Natural killer cell treated with Interleukin-12 subunit alpha and Interleukin-12 subunit beta and Interleukin-15 and Interleukin-18, amount 100 ng/mL, for 72 hours (primary cell): Measurements from ENCODE around the gene KIRREL3. TPM values are rescaled to one million over a fixed set of nuclear protein-coding genes. Genes with fewer than 3 reads are reported as not detected.

Experiments
- ATAC-seq, 2 donors: fragments of 150-1000 bp; cut with Tn5 transposase in 1 of 2; sonication (Bioruptor Pico), chemical (Tn5 transposase) in 1 of 2; 2 replicates each; pipeline ENCODE4 v1.10.0; 2021
- DNase-seq: peaks from one replicate; pipeline ENCODE4 v3.0.0; 2022; ENCODE audit warnings: low spot score
- H3K27ac Mint-ChIP-seq, 2 donors: 1 replicate in 1 of 2; 2 replicates in 1 of 2; pipeline ENCODE4 v1.8.0; 2022; ENCODE audit warnings: mixed read lengths in 2 of 2, mild to moderate bottlenecking in 1 of 2, moderate library complexity in 1 of 2
- H3K27me3 Mint-ChIP-seq, 2 donors: 1 replicate in 1 of 2; 2 replicates in 1 of 2; pipeline ENCODE4 v1.8.0; 2022; ENCODE audit warnings: mixed read lengths in 2 of 2
- H3K36me3 Mint-ChIP-seq: one replicate; pipeline ENCODE4 v1.8.0; 2022; ENCODE audit warnings: mixed read lengths
- H3K4me1 Mint-ChIP-seq, 2 donors: 1 replicate in 1 of 2; 2 replicates in 1 of 2; pipeline ENCODE4 v1.8.0; 2022; ENCODE audit warnings: low read depth in 2 of 2, mixed read lengths in 2 of 2, mild to moderate bottlenecking in 1 of 2
- H3K4me3 Mint-ChIP-seq: one replicate; pipeline ENCODE4 v1.8.0; 2022; ENCODE audit warnings: mixed read lengths
- H3K9me3 Mint-ChIP-seq: 2 replicates; pipeline ENCODE4 v1.8.0; 2022; ENCODE audit warnings: mixed read lengths
- total RNA-seq, 2 donors: library from RNA; stranded (reverse); gene quantifications; one replicate each; pipeline ENCODE4 v1.2.3, GENCODE V29; 2022

KIRREL3 gene
- total RNA-seq, 2 donors from 2014 or later = not detected

DNA sequence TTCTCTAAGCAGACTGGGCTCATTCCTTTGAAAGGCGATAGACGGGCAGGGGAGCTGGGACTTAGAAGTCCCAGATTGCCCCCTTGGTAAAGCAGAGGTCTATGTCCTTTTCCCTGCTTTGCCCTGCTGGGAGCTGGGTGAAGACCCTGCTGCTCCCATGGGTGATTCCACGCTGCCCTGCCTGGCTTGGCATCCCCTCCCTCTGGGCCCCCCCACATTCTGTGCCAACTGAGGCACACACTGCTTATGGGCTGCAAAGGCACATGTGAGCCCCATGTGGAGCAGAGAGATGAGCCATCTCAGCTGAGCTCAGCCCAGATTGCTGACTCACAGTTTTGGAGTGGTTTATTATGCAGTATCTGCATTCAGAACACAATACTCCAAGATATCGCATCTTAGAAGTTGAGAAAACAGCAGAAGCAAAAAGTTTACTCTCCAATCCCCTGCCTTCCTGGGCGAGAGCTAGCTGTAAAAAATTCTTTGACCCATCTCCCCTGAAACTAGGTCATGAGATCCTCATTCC lies 517.9 kb downstream of the KIRREL3 start:
- Mint-ChIP-seq H3K36me3 (no peaks in the 10 kb centered on the region), H3K4me3 (no peak overlapping the region), H3K27me3 (peaks cover 0 to 2% of the 10 kb centered on the region in 2 donors), H3K9me3 (no peaks in the 10 kb centered on the region), H3K4me1 (peaks cover 16 to 19% of the 10 kb centered on the region in 2 donors), H3K27ac (no peak overlapping the region)
- no peak for DNase-seq
- ATAC-seq = no peak

GRCh38 chr11:126481303-126481680 lies 519.3 kb downstream of the KIRREL3 start:
- H3K4me1 Mint-ChIP-seq = peaks cover 16 to 19% of the 10 kb centered on the region in 2 donors
- H3K27ac Mint-ChIP-seq = no peak overlapping the region
- DNase-seq = no peak
- H3K9me3 Mint-ChIP-seq = no peaks in the 10 kb centered on the region
- ATAC-seq = no peak
- H3K27me3 Mint-ChIP-seq = peaks cover 0 to 2% of the 10 kb centered on the region in 2 donors
- no peak overlapping the region for H3K4me3 Mint-ChIP-seq
- H3K36me3 Mint-ChIP-seq = no peaks in the 10 kb centered on the region

DNA sequence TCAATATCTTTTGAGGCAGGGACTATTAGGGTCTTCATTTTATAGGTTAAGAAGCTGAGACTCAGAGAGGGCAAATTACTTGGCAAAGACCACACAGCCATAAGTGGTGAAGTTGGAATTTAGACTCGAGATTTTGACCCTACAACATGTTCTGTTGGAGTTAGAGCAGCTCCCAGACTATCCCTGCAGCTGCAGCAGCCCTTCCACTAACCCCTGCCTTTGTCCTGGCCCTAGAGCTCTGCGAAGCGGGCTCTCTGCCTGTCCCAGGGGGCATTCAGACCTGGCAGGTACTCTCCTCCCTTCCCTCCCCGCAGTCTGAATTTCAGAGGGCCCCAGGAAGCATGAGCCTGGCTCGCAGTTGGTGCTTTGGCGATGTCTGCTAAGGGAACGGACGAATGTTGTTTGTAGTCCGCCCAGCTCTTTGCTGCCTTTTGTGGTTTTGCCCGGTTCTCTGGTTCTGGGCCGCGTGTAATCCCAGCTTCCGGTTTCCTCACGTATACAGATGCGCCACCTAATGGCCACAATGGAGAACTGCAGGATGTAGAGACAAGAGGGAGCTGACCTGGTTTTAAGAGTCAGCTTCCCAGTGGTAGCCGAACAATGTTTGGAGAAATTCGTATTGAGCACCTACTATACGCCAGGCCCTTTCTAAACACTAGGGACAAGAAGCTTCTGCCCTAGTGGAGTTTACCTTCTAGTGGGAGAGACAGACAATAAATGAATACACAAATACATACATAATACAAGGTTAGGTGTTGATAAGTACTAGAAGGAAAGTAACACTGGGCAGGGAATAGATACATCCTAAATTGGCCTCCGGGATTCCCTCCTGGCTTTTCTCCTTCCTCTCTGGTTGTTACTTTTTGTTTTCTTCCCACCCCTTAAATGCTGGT lies 519.9 kb downstream of the KIRREL3 start:
- no peaks in the 10 kb centered on the region for H3K9me3 Mint-ChIP-seq
- ATAC-seq (peak; percentile 83 to 88), DNase-seq (peak; percentile 74)
- H3K27me3 Mint-ChIP-seq = peaks cover 0 to 2% of the 10 kb centered on the region in 2 donors
- H3K36me3 Mint-ChIP-seq = no peaks in the 10 kb centered on the region
- H3K4me3 Mint-ChIP-seq = peak overlapping the region; percentile 54
- peaks cover 16 to 19% of the 10 kb centered on the region in 2 donors for H3K4me1 Mint-ChIP-seq
- H3K27ac Mint-ChIP-seq = peak overlapping the region; percentile 27 to 69

DNA sequence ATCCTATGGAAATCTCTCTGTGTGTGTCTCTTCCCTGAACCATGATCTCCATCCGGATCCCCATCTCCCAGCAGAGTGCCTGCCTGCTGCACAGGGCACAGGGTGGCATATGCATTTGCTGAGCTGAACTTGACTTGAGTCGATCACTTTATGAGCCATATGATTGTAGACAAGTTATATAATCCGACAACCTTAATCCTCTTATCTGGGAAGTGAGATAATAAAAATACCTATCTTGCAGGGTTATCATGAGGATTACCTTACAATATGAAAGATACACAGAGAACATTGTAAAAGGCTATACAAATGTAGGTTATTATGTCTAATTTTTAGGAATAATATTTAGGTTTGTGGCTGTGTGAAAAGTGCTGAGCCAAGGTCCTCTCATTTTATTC lies 520.6 kb downstream of the KIRREL3 start:
- Mint-ChIP-seq H3K27ac (no peak overlapping the region), H3K4me1 (peaks cover 16 to 19% of the 10 kb centered on the region in 2 donors), H3K27me3 (peaks cover 0 to 2% of the 10 kb centered on the region in 2 donors), H3K4me3 (peak overlapping the region; percentile 6), H3K9me3 (no peaks in the 10 kb centered on the region), H3K36me3 (no peaks in the 10 kb centered on the region)
- no peak for DNase-seq
- ATAC-seq = no peak

- H3K27ac Mint-ChIP-seq = no peak overlapping the region
- no peaks in the 10 kb centered on the region for H3K36me3 Mint-ChIP-seq
- DNase-seq (no peak), ATAC-seq (no peak)
- peaks cover 0 to 2% of the 10 kb centered on the region in 2 donors for H3K27me3 Mint-ChIP-seq
- H3K4me1 Mint-ChIP-seq = peaks cover 16 to 19% of the 10 kb centered on the region in 2 donors
- no peak overlapping the region for H3K4me3 Mint-ChIP-seq
- H3K9me3 Mint-ChIP-seq = no peaks in the 10 kb centered on the region
Observed at GRCh38 chr11:126479178-126479930, 521.2 kb downstream of the KIRREL3 start.

GRCh38 chr11:126478466-126478865 lies 522.1 kb downstream of the KIRREL3 start:
- Mint-ChIP-seq H3K4me3 (peak overlapping the region; percentile 0), H3K4me1 (peaks cover 16 to 19% of the 10 kb centered on the region in 2 donors), H3K36me3 (no peaks in the 10 kb centered on the region), H3K27me3 (peaks cover 0 to 2% of the 10 kb centered on the region in 2 donors), H3K27ac (peak overlapping the region in 1 of 2 donors; percentile 29), H3K9me3 (no peaks in the 10 kb centered on the region)
- ATAC-seq (no peak), DNase-seq (no peak)

- no peak for DNase-seq
- ATAC-seq = peak; percentile 24 to 49
Observed at GRCh38 chr11:126477535-126478305, 522.9 kb downstream of the KIRREL3 start.

GRCh38 chr11:126476977-126477376 lies 523.6 kb downstream of the KIRREL3 start:
- no peak for ATAC-seq
- Mint-ChIP-seq H3K4me1 (peaks cover 16 to 19% of the 10 kb centered on the region in 2 donors), H3K9me3 (no peaks in the 10 kb centered on the region), H3K27me3 (peaks cover 0 to 2% of the 10 kb centered on the region in 2 donors), H3K27ac (no peak overlapping the region), H3K36me3 (no peaks in the 10 kb centered on the region), H3K4me3 (no peak overlapping the region)
- DNase-seq = no peak

More at GRCh38 chr11:126477535-126478305, 522.9 kb downstream of the KIRREL3 start:
- H3K36me3 Mint-ChIP-seq = no peaks in the 10 kb centered on the region
- peak overlapping the region; percentile 0 for H3K4me3 Mint-ChIP-seq
- peak overlapping the region in 1 of 2 donors; percentile 29 for H3K27ac Mint-ChIP-seq
- H3K9me3 Mint-ChIP-seq = no peaks in the 10 kb centered on the region
- H3K4me1 Mint-ChIP-seq = peaks cover 16 to 19% of the 10 kb centered on the region in 2 donors
- H3K27me3 Mint-ChIP-seq = peaks cover 0 to 2% of the 10 kb centered on the region in 2 donors

GRCh38 chr11:126476266-126476924 lies 524.2 kb downstream of the KIRREL3 start:
- H3K4me1 Mint-ChIP-seq = peaks cover 16% of the 10 kb centered on the region in 2 donors
- DNase-seq (no peak), ATAC-seq (no peak)
- H3K9me3 Mint-ChIP-seq = no peaks in the 10 kb centered on the region
- no peaks in the 10 kb centered on the region for H3K36me3 Mint-ChIP-seq
- no peak overlapping the region for H3K27ac Mint-ChIP-seq
- no peak overlapping the region for H3K4me3 Mint-ChIP-seq
- H3K27me3 Mint-ChIP-seq = peaks cover 0 to 2% of the 10 kb centered on the region in 2 donors

DNA sequence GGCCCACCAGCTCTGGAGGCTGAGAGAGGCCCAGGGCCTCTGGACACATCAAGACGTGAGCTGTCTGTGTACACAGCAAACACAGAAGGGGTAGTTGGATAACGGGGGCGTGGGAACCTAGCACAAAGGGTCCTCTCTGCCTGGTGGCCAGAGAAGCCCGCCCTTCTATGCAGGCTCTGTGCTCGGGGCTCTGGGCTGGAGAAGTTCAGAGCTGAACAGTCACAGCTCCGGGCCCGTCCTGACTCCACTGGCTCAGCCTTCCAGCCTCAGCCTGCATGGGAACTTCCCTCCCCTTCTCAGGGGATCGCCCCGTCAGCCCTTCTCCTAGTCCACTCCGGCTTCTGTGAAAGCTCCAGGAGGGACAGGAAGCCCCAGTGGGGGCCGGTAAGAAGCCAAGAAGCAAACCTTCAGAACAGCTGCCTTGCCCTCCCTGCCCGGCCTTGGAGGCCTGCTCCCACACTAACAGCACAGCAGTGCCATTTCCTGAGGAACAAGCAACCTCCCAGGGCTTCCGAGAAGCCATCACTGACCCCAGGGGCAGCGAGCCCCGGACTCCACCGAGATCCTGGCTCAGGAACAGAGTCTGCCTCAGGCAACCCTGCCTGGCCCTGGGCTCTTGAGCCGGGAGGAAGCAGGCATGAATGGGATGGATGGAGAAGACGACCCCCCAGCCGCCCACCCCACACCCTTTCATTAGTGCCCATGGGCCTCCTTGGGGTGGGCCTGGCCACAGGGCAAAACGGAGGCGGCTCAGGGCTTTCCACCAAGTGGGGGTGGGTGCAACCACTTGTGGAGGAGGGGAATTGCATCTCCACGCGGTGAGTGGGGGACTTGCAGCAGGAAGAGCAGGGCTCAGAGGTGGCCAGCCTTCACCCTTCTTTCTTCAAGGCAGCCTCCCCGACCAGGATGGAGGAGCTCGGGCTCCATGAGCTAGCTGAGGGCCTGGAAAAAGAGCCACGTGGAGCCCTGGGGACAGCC lies 525.3 kb downstream of the KIRREL3 start:
- no peak overlapping the region for H3K4me3 Mint-ChIP-seq
- H3K4me1 Mint-ChIP-seq = peaks cover 8 to 11% of the 10 kb centered on the region in 2 donors
- H3K27me3 Mint-ChIP-seq = peaks cover 0 to 2% of the 10 kb centered on the region in 2 donors
- no peak overlapping the region for H3K27ac Mint-ChIP-seq
- no peak for ATAC-seq
- H3K36me3 Mint-ChIP-seq = no peaks in the 10 kb centered on the region
- DNase-seq = no peak
- no peaks in the 10 kb centered on the region for H3K9me3 Mint-ChIP-seq

GRCh38 chr11:126474220-126474619 lies 526.4 kb downstream of the KIRREL3 start:
- DNase-seq = no peak
- ATAC-seq = no peak
- H3K27ac Mint-ChIP-seq = no peak overlapping the region
- H3K27me3 Mint-ChIP-seq = peaks cover 0 to 2% of the 10 kb centered on the region in 2 donors
- H3K4me1 Mint-ChIP-seq = peaks cover 8% of the 10 kb centered on the region in 2 donors
- H3K4me3 Mint-ChIP-seq = no peak overlapping the region
- no peaks in the 10 kb centered on the region for H3K36me3 Mint-ChIP-seq
- no peaks in the 10 kb centered on the region for H3K9me3 Mint-ChIP-seq

- no peak for DNase-seq
- Mint-ChIP-seq H3K36me3 (no peaks in the 10 kb centered on the region), H3K27ac (no peak overlapping the region), H3K9me3 (no peaks in the 10 kb centered on the region), H3K4me1 (peaks cover 4% of the 10 kb centered on the region in 2 donors), H3K27me3 (peaks cover 0 to 2% of the 10 kb centered on the region in 2 donors), H3K4me3 (no peak overlapping the region)
- no peak for ATAC-seq
Observed at GRCh38 chr11:126473269-126473668, 527.3 kb downstream of the KIRREL3 start.
